Measurements from ENCODE around the gene LIMCH1. TPM values are rescaled to one million over a fixed set of nuclear protein-coding genes. Genes with fewer than 3 reads are reported as not detected.

The LIMCH1 gene
- polyA plus RNA-seq, 1 donor (not counting 4 experiments of a cell fraction or from before 2014, with no cell fraction given), result 1.1 TPM

DNA sequence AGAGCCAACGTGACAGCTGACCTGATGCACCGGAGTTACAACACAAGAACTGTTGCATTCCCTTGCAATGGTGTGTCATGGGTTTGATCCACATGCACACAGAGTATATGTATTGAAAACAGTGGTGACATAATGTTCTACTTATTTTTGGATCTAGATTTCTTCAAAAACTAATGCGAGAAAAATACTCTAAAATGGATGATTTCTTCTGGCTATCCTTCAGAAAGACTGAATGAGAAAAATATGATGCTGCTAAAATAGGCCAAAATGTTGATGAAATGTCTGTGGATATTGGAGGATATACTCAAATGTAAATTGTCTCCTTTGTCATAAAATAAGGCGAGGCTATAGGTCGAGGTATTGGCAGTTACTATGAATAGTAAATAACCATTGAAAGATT lies 30.4 kb downstream of the LIMCH1 start:
- dilution Hi-C loops (cut with MboI; ENCODE audit: extremely low pct_ligation_motif_present, low sequenced_read_pairs), result no loop called here
- H4K20me1 ChIP-seq (ENCODE audit: control insufficient read depth, extremely low read depth, insufficient read depth, low read length), result no peaks in the 10 kb centered on the region
- no peak overlapping the region for H3K4me3 ChIP-seq (ENCODE audit: control insufficient read depth in 2 of 3, extremely low read depth in 1 of 3, insufficient read depth in 2 of 3, low read depth in 1 of 3, low read length in 3 of 3)
- no peak overlapping the region for H3K4me2 ChIP-seq (ENCODE audit: control insufficient read depth, extremely low read depth, insufficient read depth, low read depth, low read length)
- FAIRE-seq (no peak), DNase-seq (ENCODE audit: low read depth, low spot score) (no peak)
- no peak overlapping the region for H3K27ac ChIP-seq (ENCODE audit: control insufficient read depth, insufficient read depth, low read length)
- no peaks in the 10 kb centered on the region for H3K27me3 ChIP-seq (ENCODE audit: control insufficient read depth, extremely low read depth, insufficient read depth, low read length)
- no peak overlapping the region for H3K9ac ChIP-seq (ENCODE audit: control insufficient read depth, extremely low read depth, insufficient read depth, low read length)
- no peaks in the 10 kb centered on the region for H3K36me3 ChIP-seq (ENCODE audit: control insufficient read depth in 2 of 2, extremely low read depth in 1 of 2, insufficient read depth in 2 of 2, low read length in 2 of 2)
- no peak overlapping the region for H2AFZ ChIP-seq (ENCODE audit: control insufficient read depth, low read length)
- H3K9me3 ChIP-seq (ENCODE audit: control insufficient read depth, low read depth, low read length), result no peaks in the 10 kb centered on the region
- H3K79me2 ChIP-seq (ENCODE audit: control insufficient read depth, insufficient read depth, low read length), result no peaks in the 10 kb centered on the region
- H3K4me1 ChIP-seq (ENCODE audit: control insufficient read depth, extremely low read depth, insufficient read depth, low read length), result no peaks in the 10 kb centered on the region
- no peaks in the 10 kb centered on the region for H3K9me1 ChIP-seq (ENCODE audit: control insufficient read depth, extremely low read depth, insufficient read depth, low read length)
- TF ChIP-seq, protein P1, sequence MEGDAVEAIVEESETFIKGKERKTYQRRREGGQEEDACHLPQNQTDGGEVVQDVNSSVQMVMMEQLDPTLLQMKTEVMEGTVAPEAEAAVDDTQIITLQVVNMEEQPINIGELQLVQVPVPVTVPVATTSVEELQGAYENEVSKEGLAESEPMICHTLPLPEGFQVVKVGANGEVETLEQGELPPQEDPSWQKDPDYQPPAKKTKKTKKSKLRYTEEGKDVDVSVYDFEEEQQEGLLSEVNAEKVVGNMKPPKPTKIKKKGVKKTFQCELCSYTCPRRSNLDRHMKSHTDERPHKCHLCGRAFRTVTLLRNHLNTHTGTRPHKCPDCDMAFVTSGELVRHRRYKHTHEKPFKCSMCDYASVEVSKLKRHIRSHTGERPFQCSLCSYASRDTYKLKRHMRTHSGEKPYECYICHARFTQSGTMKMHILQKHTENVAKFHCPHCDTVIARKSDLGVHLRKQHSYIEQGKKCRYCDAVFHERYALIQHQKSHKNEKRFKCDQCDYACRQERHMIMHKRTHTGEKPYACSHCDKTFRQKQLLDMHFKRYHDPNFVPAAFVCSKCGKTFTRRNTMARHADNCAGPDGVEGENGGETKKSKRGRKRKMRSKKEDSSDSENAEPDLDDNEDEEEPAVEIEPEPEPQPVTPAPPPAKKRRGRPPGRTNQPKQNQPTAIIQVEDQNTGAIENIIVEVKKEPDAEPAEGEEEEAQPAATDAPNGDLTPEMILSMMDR (optimal IDR thresholded peaks at IDR 0.05 in 1 of 3, IDR thresholded peaks at IDR 0.05 in 1 of 3, conservative IDR thresholded peaks at IDR 0.05 in 1 of 3; ENCODE audit: extremely low read depth in 1 of 3, insufficient read depth in 2 of 3, low read length in 3 of 3), result no peak

DNA sequence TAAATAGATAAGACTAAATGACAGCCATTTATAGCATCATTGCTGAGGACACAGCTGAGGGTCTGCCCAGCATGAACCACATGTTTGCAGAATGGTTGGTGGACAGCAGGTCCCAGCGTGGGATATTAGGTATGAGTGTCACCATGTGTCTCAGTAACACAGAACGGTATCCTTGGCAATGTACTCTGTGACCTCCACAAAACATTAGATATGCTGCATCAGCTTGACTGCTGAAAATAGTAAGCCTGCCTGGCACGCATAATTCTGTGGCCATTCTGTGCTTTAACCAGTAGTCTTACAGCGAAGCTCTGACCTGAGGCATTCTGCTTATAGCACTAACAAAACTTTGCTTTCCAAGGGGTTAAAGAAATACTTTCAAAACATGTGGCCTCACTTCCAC lies 32.0 kb downstream of the LIMCH1 start:
- dilution Hi-C loops (cut with MboI; ENCODE audit: extremely low pct_ligation_motif_present, low sequenced_read_pairs), result no loop called here
- no peak overlapping the region for H3K4me3 ChIP-seq (ENCODE audit: control insufficient read depth in 2 of 3, extremely low read depth in 1 of 3, insufficient read depth in 2 of 3, low read depth in 1 of 3, low read length in 3 of 3)
- H3K27me3 ChIP-seq (ENCODE audit: control insufficient read depth, extremely low read depth, insufficient read depth, low read length), result no peaks in the 10 kb centered on the region
- no peaks in the 10 kb centered on the region for H3K9me1 ChIP-seq (ENCODE audit: control insufficient read depth, extremely low read depth, insufficient read depth, low read length)
- DNase-seq (ENCODE audit: low read depth, low spot score) (no peak), FAIRE-seq (no peak)
- no peaks in the 10 kb centered on the region for H3K79me2 ChIP-seq (ENCODE audit: control insufficient read depth, insufficient read depth, low read length)
- TF ChIP-seq, protein P1 (optimal IDR thresholded peaks at IDR 0.05 in 1 of 3, IDR thresholded peaks at IDR 0.05 in 1 of 3, conservative IDR thresholded peaks at IDR 0.05 in 1 of 3; ENCODE audit: extremely low read depth in 1 of 3, insufficient read depth in 2 of 3, low read length in 3 of 3), result no peak
- no peak for TF ChIP-seq EZH2 (IDR thresholded peaks at IDR 0.05; ENCODE audit: low read length)
- H3K4me1 ChIP-seq (ENCODE audit: control insufficient read depth, extremely low read depth, insufficient read depth, low read length), result no peaks in the 10 kb centered on the region
- no peak overlapping the region for H3K27ac ChIP-seq (ENCODE audit: control insufficient read depth, insufficient read depth, low read length)
- no peak overlapping the region for H3K9ac ChIP-seq (ENCODE audit: control insufficient read depth, extremely low read depth, insufficient read depth, low read length)
- H3K4me2 ChIP-seq (ENCODE audit: control insufficient read depth, extremely low read depth, insufficient read depth, low read depth, low read length), result no peak overlapping the region
- no peaks in the 10 kb centered on the region for H3K36me3 ChIP-seq (ENCODE audit: control insufficient read depth in 2 of 2, extremely low read depth in 1 of 2, insufficient read depth in 2 of 2, low read length in 2 of 2)
- no peaks in the 10 kb centered on the region for H3K9me3 ChIP-seq (ENCODE audit: control insufficient read depth, low read depth, low read length)
- no peak overlapping the region for H2AFZ ChIP-seq (ENCODE audit: control insufficient read depth, low read length)
- no peaks in the 10 kb centered on the region for H4K20me1 ChIP-seq (ENCODE audit: control insufficient read depth, extremely low read depth, insufficient read depth, low read length)

Data from keratinocyte (primary cell).